ENCODE data around the gene NTRK2. TPM values are rescaled to one million over a fixed set of nuclear protein-coding genes. Genes with fewer than 3 reads are reported as not detected.

NTRK2 gene
- total RNA-seq, 1 experiment from 2014 or later, result not detected

- no peaks in the 10 kb centered on the region; the same call in 1 of the 2 replicates for H3K9me2 ChIP-seq (ENCODE audit: insufficient read depth)
- no peaks in the 10 kb centered on the region for H3F3A ChIP-seq (ENCODE audit: insufficient read depth, low read depth)
- no TSS peak for BruUV-seq (replicated peaks)
- H3K4me2 ChIP-seq, result no peak overlapping the region
- H3K27ac ChIP-seq, result no peak overlapping the region
- H3K9me3 ChIP-seq (ENCODE audit: insufficient read depth, low read depth), result no peaks in the 10 kb centered on the region
- intact Hi-C loops (cut with micrococcal nuclease; ENCODE audit: unreplicated experiment), result no loop called here
- TF ChIP-seq CTCF (conservative IDR thresholded peaks at IDR 0.05) (no peak), EZH2 (IDR thresholded peaks at IDR 0.05; ENCODE audit: low read depth) (no peak)
- H3K36me3 ChIP-seq (ENCODE audit: low read depth), result no peaks in the 10 kb centered on the region
- ChIA-PET POLR2A (ENCODE audit: unreplicated experiment) (no interaction called here), CTCF (no interaction called here)
- no peaks in the 10 kb centered on the region for H3K27me3 ChIP-seq (ENCODE audit: insufficient read depth, low read depth)
- H3K79me2 ChIP-seq (ENCODE audit: low read depth), result no peaks in the 10 kb centered on the region
- no peak overlapping the region for H3K4me3 ChIP-seq
- DNase-seq, result no peak
- H2AFZ ChIP-seq, result no peak overlapping the region
- H4K20me1 ChIP-seq (ENCODE audit: insufficient read depth), result no peaks in the 10 kb centered on the region
- H3K4me1 ChIP-seq (replicated peaks; ENCODE audit: insufficient read depth), result no peaks in the 10 kb centered on the region
Measured at GRCh38 chr9:84647699-84648098, 21.8 kb upstream of the NTRK2 start.

GRCh38 chr9:84652496-84653120 lies 16.9 kb upstream of the NTRK2 start:
- DNase-seq, result no peak
- H2AFZ ChIP-seq, result no peak overlapping the region
- no peaks in the 10 kb centered on the region for H3K79me2 ChIP-seq (ENCODE audit: low read depth)
- intact Hi-C loops (cut with micrococcal nuclease; ENCODE audit: unreplicated experiment), result no loop called here
- ChIA-PET POLR2A (ENCODE audit: unreplicated experiment) (no interaction called here), CTCF (no interaction called here)
- no peak overlapping the region for H3K27ac ChIP-seq
- no peaks in the 10 kb centered on the region for H3K4me1 ChIP-seq (replicated peaks; ENCODE audit: insufficient read depth)
- H3K9me3 ChIP-seq (ENCODE audit: insufficient read depth, low read depth), result no peaks in the 10 kb centered on the region
- no peaks in the 10 kb centered on the region for H3K27me3 ChIP-seq (ENCODE audit: insufficient read depth, low read depth)
- TF ChIP-seq EZH2 (IDR thresholded peaks at IDR 0.05; ENCODE audit: low read depth), result no peak
- no peak for TF ChIP-seq CTCF (conservative IDR thresholded peaks at IDR 0.05)
- no peaks in the 10 kb centered on the region for H4K20me1 ChIP-seq (ENCODE audit: insufficient read depth)
- no peaks in the 10 kb centered on the region for H3K36me3 ChIP-seq (ENCODE audit: low read depth)
- H3F3A ChIP-seq (ENCODE audit: insufficient read depth, low read depth), result no peaks in the 10 kb centered on the region
- H3K9me2 ChIP-seq (ENCODE audit: insufficient read depth), result no peaks in the 10 kb centered on the region; the same call in 1 of the 2 replicates
- H3K4me3 ChIP-seq, result no peak overlapping the region
- no peak overlapping the region for H3K4me2 ChIP-seq
- BruUV-seq (replicated peaks), result no TSS peak

- H3K9me2 ChIP-seq (ENCODE audit: insufficient read depth), result no peaks in the 10 kb centered on the region; the same call in 1 of the 2 replicates
- H3K9me3 ChIP-seq (ENCODE audit: insufficient read depth, low read depth), result no peaks in the 10 kb centered on the region
- H4K20me1 ChIP-seq (ENCODE audit: insufficient read depth), result no peaks in the 10 kb centered on the region
- ChIA-PET POLR2A (ENCODE audit: unreplicated experiment) (no interaction called here), CTCF (no interaction called here)
- no peaks in the 10 kb centered on the region for H3K79me2 ChIP-seq (ENCODE audit: low read depth)
- no peaks in the 10 kb centered on the region for H3K27me3 ChIP-seq (ENCODE audit: insufficient read depth, low read depth)
- BruUV-seq (replicated peaks), result no TSS peak
- no peak for DNase-seq
- H3K4me2 ChIP-seq, result no peak overlapping the region
- no peaks in the 10 kb centered on the region for H3K36me3 ChIP-seq (ENCODE audit: low read depth)
- no peaks in the 10 kb centered on the region for H3F3A ChIP-seq (ENCODE audit: insufficient read depth, low read depth)
- H3K27ac ChIP-seq, result no peak overlapping the region
- no peak overlapping the region for H2AFZ ChIP-seq
- no peak for TF ChIP-seq EZH2 (IDR thresholded peaks at IDR 0.05; ENCODE audit: low read depth)
- TF ChIP-seq CTCF (conservative IDR thresholded peaks at IDR 0.05), result no peak
- intact Hi-C loops (cut with micrococcal nuclease; ENCODE audit: unreplicated experiment), result no loop called here
- H3K4me1 ChIP-seq (replicated peaks; ENCODE audit: insufficient read depth), result no peaks in the 10 kb centered on the region
- H3K4me3 ChIP-seq, result no peak overlapping the region
Measured at GRCh38 chr9:84655447-84655846, 14.1 kb upstream of the NTRK2 start.
